Lung (tissue), 12 donors: Measurements from ENCODE around the gene GZMH. TPM values are rescaled to one million over a fixed set of nuclear protein-coding genes. Genes with fewer than 3 reads are reported as not detected.
"Not testable (repeated sequence)": the region's sequence is repeated elsewhere in the genome, so short reads cannot be mapped to it uniquely, and the experiment has no call there.

ENCODE experiments used
- ATAC-seq: fragments of 200-7000 bp; cut with Tn5 transposase; one replicate; pipeline ENCODE4 v1.9.1; 2020; ENCODE audit warnings: moderate number of reproducible peaks; ENCODE audit not compliant: insufficient read depth, low FRiP score
- DNase-seq, 3 donors: peaks; one replicate each; pipeline ENCODE4 v3.0.0-alpha.2; 2013 to 2017
- H3K27ac ChIP-seq, 2 donors: one replicate each; pipeline ENCODE4 v1.5.1; 2013; ENCODE audit warnings: mild to moderate bottlenecking in 2 of 2, moderate library complexity in 2 of 2, control low read depth in 1 of 2, inconsistent platforms in 1 of 2, low read depth in 1 of 2, low read length in 1 of 2
- H3K27me3 ChIP-seq, 3 donors: one replicate each; pipeline ENCODE4 v1.5.1; 2013; ENCODE audit warnings: low read length in 2 of 3; ENCODE audit not compliant: control insufficient read depth in 3 of 3, insufficient read depth in 3 of 3
- H3K36me3 ChIP-seq, 4 donors: one replicate each; pipeline ENCODE4 v1.5.1; 2013; ENCODE audit warnings: low read length in 4 of 4, mild to moderate bottlenecking in 1 of 4, moderate library complexity in 1 of 4; ENCODE audit not compliant: control insufficient read depth in 4 of 4, insufficient read depth in 4 of 4
- H3K4me1 ChIP-seq, 5 donors: one replicate each; pipeline ENCODE4 v1.5.1; 2013; ENCODE audit warnings: low read length in 5 of 5, mild to moderate bottlenecking in 2 of 5, moderate library complexity in 1 of 5; ENCODE audit not compliant: control insufficient read depth in 5 of 5, insufficient read depth in 5 of 5
- H3K4me3 ChIP-seq: one replicate; pipeline ENCODE4 v1.5.1; 2013; ENCODE audit warnings: mild to moderate bottlenecking, control low read depth, moderate library complexity
- H3K9ac ChIP-seq, 2 donors: one replicate each; pipeline ENCODE4 v1.5.1; 2013; ENCODE audit warnings: low read length in 2 of 2, control low read depth in 1 of 2; ENCODE audit not compliant: insufficient read depth in 1 of 2
- H3K9me3 ChIP-seq, 4 donors: one replicate each; pipeline ENCODE4 v1.5.1; 2013; ENCODE audit warnings: low read length in 3 of 4, mild to moderate bottlenecking in 1 of 4, moderate library complexity in 1 of 4; ENCODE audit not compliant: control insufficient read depth in 4 of 4, insufficient read depth in 3 of 4
- WGBS, 2 donors: extraction: QIAGEN DNeasy Blood & Tissue Kit; methylation state at CpG; one replicate each; pipeline ENCODE4 v1.1.7; 2013; 5-methylcytosine and 5-hydroxymethylcytosine counted together
- polyA plus RNA-seq, 2 donors: library from polyadenylated mRNA; stranded (reverse); fragments of 200-250 nt; gene quantifications; one replicate each; pipeline ENCODE4 v1.2.1, GENCODE V29; 2013
- total RNA-seq, 2 donors: library from RNA; depleted of rRNA in 1 of 2; stranded (reverse); fragments of >200 nt in 1 of 2; gene quantifications; one replicate each; pipeline ENCODE4 v1.2.1, GENCODE V29; 2014 to 2021
- TF ChIP-seq, protein P1 (sequence below): IDR thresholded peaks from 2 replicates; pipeline ENCODE4 v1.5.1; 2012; ENCODE audit warnings: mild to moderate bottlenecking; ENCODE audit errors: control extremely low read depth, extremely low read depth
- donor health status: control.
- donor health status: control.
- donor health status: Bipolar disorder and iron deficiency.
- donor health status: healthy.
- donor health status: DM: yes; HTN: yes; CAD: no.

GZMH gene
- total and polyA plus RNA-seq, 4 donors = 1.2 to 3.1 (median 2.9) TPM; not detected in 1

- no peak for ATAC-seq
- H3K27ac ChIP-seq = no peak overlapping the region
- no peaks in the 10 kb centered on the region for H3K27me3 ChIP-seq
- 79 to 81% methylated on average over 3 of the region's 3 CpGs for WGBS, 2 donors
- TF ChIP-seq, protein P1, sequence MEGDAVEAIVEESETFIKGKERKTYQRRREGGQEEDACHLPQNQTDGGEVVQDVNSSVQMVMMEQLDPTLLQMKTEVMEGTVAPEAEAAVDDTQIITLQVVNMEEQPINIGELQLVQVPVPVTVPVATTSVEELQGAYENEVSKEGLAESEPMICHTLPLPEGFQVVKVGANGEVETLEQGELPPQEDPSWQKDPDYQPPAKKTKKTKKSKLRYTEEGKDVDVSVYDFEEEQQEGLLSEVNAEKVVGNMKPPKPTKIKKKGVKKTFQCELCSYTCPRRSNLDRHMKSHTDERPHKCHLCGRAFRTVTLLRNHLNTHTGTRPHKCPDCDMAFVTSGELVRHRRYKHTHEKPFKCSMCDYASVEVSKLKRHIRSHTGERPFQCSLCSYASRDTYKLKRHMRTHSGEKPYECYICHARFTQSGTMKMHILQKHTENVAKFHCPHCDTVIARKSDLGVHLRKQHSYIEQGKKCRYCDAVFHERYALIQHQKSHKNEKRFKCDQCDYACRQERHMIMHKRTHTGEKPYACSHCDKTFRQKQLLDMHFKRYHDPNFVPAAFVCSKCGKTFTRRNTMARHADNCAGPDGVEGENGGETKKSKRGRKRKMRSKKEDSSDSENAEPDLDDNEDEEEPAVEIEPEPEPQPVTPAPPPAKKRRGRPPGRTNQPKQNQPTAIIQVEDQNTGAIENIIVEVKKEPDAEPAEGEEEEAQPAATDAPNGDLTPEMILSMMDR = no peak
- no peak overlapping the region for H3K9ac ChIP-seq
- H3K9me3 ChIP-seq = peaks cover 0 to 9% (median 6%) of the 10 kb centered on the region in 4 donors
- H3K4me1 ChIP-seq = no peaks in the 10 kb centered on the region
- no peaks in the 10 kb centered on the region for H3K36me3 ChIP-seq
- H3K4me3 ChIP-seq = no peak overlapping the region
- no peak for DNase-seq
These were observed 14.2 kb downstream of the GZMH start for GRCh38 chr14:24595073-24595808.

DNA sequence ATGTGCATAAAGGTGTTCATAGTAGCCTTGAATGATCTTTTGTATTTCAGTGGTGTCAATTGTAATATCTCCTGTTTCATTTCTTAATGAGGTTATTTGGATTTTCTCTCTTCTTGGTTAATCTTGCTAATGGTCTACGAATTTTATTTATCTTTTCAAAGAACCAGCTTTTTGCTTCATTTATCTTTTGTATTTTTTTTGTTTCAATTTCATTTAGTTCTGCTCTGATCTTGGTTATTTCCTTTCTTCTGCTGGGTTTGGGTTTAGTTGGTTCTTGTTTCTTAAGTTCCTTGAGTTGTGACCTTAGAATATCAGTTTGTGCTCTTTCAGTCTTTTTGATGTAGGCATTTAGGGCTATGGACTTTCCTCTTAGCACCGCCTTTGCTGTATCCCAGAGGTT lies 18.5 kb downstream of the GZMH start:
- not testable (repeated sequence) for H3K27me3 ChIP-seq, H3K9ac ChIP-seq, H3K36me3 ChIP-seq, DNase-seq, H3K4me3 ChIP-seq, H3K27ac ChIP-seq, H3K4me1 ChIP-seq, ATAC-seq
- 80 to 91% methylated on average over 2 of the region's 2 CpGs for WGBS, 2 donors
- peaks cover 0 to 17% (median 2%) of the 10 kb centered on the region in 4 donors for H3K9me3 ChIP-seq

- not testable (repeated sequence) for H3K27me3 ChIP-seq, H3K9ac ChIP-seq, H3K36me3 ChIP-seq, DNase-seq, H3K4me3 ChIP-seq, H3K27ac ChIP-seq, H3K9me3 ChIP-seq, ATAC-seq, H3K4me1 ChIP-seq
- 86 to 88% methylated on average over 1 to 3 of the region's 3 CpGs for WGBS, 2 donors
These were observed 25.1 kb downstream of the GZMH start for GRCh38 chr14:24584402-24584801.

- Histone ChIP-seq H3K9me3 (no peaks in the 10 kb centered on the region), H3K27ac (no peak overlapping the region), H3K27me3 (no peaks in the 10 kb centered on the region), H3K9ac (no peak overlapping the region), H3K4me3 (no peak overlapping the region), H3K36me3 (no peaks in the 10 kb centered on the region), H3K4me1 (no peaks in the 10 kb centered on the region)
- TF ChIP-seq, protein P1 = no peak
- 72 to 86% methylated on average over 2 of the region's 2 CpGs for WGBS, 2 donors
- no peak for DNase-seq
- no peak for ATAC-seq
These were observed 30.9 kb downstream of the GZMH start for GRCh38 chr14:24578558-24578957.
